Gastrocnemius medialis (tissue), 4 donors: Measurements from ENCODE around the gene IKBKE. TPM values are rescaled to one million over a fixed set of nuclear protein-coding genes. Genes with fewer than 3 reads are reported as not detected.

Experiments used
- ATAC-seq, 2 donors: fragments of 150-250 bp; one replicate each; pipeline ENCODE4 v1.9.1; 2016
- DNase-seq, 2 donors: peaks; one replicate each; pipeline ENCODE4 v3.0.0-alpha.2; 2019
- H3K27ac ChIP-seq, 4 donors: fragments of 200-600 bp; sonication (generic); 1 replicate in 1 of 4; 2 replicates in 3 of 4; pipeline ENCODE4 v1.5.1; 2016 to 2018; ENCODE audit warnings: mild to moderate bottlenecking in 2 of 4, moderate library complexity in 1 of 4
- H3K27me3 ChIP-seq, 3 donors: fragments of 200-600 bp; sonication (generic) in 2 of 3; 1 replicate in 1 of 3; 2 replicates in 2 of 3; pipeline versions ENCODE4 v1.5.1 to v1.6.0; 2016 to 2019; ENCODE audit warnings: mild to moderate bottlenecking in 1 of 3, moderate library complexity in 1 of 3
- H3K36me3 ChIP-seq, 2 donors: fragments of 200-600 bp; sonication (generic) in 1 of 2; one replicate each; pipeline ENCODE4 v1.5.1; 2017 to 2018
- H3K4me1 ChIP-seq, 2 donors: fragments of 200-600 bp; sonication (generic) in 1 of 2; one replicate each; pipeline ENCODE4 v1.5.1; 2016 to 2017; ENCODE audit warnings: mild to moderate bottlenecking in 2 of 2
- H3K4me3 ChIP-seq, 4 donors: fragments of 200-600 bp; sonication (generic) in 3 of 4; 1 replicate in 1 of 4; 2 replicates in 3 of 4; pipeline ENCODE4 v1.5.1; 2016 to 2019; ENCODE audit warnings: mild to moderate bottlenecking in 2 of 4
- H3K9me3 ChIP-seq, 3 donors: fragments of 200-600 bp; sonication (generic) in 2 of 3; 1 replicate in 1 of 3; 2 replicates in 2 of 3; pipeline ENCODE4 v1.5.1; 2016 to 2019
- POLR2A ChIP-seq, 2 donors: fragments of 450-650 bp; IDR thresholded peaks; one replicate each; pipeline ENCODE4 v1.6.1; 2017; ENCODE audit warnings: antibody characterized with exemption in 2 of 2, mild to moderate bottlenecking in 2 of 2, moderate library complexity in 2 of 2
- in situ Hi-C, 4 donors: fragments of 200-750 bp; cut with MboI; loops; one replicate each; pipeline versions ENCODE4 v1.15.0 to v1.8.0; 2017; ENCODE audit warnings: low sequenced_read_pairs in 4 of 4
- intact Hi-C: fragments of 100-400 bp; cut with DNase I; formaldehyde crosslinking; loops from one replicate; pipeline ENCODE4 v1.15.1; 2023; ENCODE audit warnings: low total_unique reads
- total RNA-seq, 4 donors: library from RNA; depleted of rRNA; stranded (reverse); fragments of >200 nt; gene quantifications; one replicate each; pipeline versions ENCODE4 v1.1.0 to v1.2.3, GENCODE V29; 2016
- TF ChIP-seq, protein P1 (sequence below), 5 experiments: fragments of 450-650 bp in 3 of 5; fragments of 200-600 bp in 2 of 5; sonication (generic) in 2 of 5; IDR thresholded peaks in 4 of 5; conservative IDR thresholded peaks in 1 of 5; 1 replicate in 4 of 5; 2 replicates in 1 of 5; pipeline ENCODE4 v1.5.1; 2016 to 2019; ENCODE audit warnings: antibody characterized with exemption in 5 of 5, mild to moderate bottlenecking in 3 of 5, moderate library complexity in 3 of 5

IKBKE gene
- total RNA-seq, 4 donors from 2014 or later = 0.81 to 1.1 (median 0.84) TPM; not detected in 1

DNA sequence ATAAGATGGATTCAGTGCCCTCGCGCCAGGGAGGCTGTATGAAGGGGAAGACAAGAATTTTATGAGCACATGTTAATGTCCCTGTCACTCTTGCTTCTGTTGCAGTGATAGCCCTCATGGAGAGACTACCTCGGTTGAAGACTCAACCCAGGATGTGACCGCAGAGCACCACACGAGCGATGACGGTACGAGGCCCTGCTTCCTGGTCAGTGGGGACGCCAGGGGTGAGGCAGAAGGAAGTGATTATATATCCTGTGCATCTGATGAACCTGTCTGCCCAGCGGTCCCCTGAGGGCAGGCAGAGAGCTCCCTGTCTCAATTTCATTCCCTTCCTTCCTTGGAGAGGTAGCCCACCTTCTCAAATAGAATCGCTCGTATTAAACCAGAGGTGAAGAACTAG is 20.0 kb upstream of the IKBKE start:
- no peak overlapping the region for H3K4me3 ChIP-seq
- TF ChIP-seq, protein P1, sequence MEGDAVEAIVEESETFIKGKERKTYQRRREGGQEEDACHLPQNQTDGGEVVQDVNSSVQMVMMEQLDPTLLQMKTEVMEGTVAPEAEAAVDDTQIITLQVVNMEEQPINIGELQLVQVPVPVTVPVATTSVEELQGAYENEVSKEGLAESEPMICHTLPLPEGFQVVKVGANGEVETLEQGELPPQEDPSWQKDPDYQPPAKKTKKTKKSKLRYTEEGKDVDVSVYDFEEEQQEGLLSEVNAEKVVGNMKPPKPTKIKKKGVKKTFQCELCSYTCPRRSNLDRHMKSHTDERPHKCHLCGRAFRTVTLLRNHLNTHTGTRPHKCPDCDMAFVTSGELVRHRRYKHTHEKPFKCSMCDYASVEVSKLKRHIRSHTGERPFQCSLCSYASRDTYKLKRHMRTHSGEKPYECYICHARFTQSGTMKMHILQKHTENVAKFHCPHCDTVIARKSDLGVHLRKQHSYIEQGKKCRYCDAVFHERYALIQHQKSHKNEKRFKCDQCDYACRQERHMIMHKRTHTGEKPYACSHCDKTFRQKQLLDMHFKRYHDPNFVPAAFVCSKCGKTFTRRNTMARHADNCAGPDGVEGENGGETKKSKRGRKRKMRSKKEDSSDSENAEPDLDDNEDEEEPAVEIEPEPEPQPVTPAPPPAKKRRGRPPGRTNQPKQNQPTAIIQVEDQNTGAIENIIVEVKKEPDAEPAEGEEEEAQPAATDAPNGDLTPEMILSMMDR (IDR thresholded peaks at IDR 0.05 in 4 of 5, conservative IDR thresholded peaks at IDR 0.05 in 1 of 5) = no peak
- TF ChIP-seq POLR2A (IDR thresholded peaks at IDR 0.05) = no peak
- no peaks in the 10 kb centered on the region for H3K9me3 ChIP-seq
- H3K27ac ChIP-seq = no peak overlapping the region
- peaks cover 7 to 9% of the 10 kb centered on the region in 2 donors for H3K4me1 ChIP-seq
- H3K27me3 ChIP-seq = no peaks in the 10 kb centered on the region
- intact Hi-C loops (no loop called here), in situ Hi-C loops (no loop called here)
- ATAC-seq (no peak), DNase-seq (no peak)
- H3K36me3 ChIP-seq = no peaks in the 10 kb centered on the region

DNA sequence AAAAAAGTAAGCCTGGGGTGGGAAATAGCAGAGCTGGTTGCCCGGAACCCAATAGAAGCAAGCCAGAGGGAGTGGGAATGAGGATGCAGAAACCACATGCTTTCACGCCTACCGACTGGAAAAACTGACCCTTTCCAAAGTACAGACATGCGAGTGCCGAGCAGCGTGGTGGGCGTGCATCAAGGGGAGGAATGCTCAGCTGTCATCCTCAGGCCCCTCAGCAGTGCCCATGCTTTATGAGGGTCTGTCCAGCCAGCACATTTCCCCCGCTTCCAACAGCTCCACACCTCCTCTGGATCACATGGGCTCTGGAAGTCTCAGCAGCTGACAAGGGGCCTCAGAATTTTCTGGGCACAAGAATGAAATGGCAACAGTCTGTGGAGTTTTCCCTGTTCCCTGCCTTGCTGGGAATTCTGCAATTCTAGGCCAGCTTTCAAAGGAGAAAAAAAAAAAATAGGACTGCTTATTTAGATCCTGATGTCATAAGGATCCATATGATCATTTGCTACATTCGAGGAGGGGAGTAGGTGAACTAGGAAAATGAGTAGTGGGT is 19.1 kb upstream of the IKBKE start:
- ATAC-seq = no peak

DNA sequence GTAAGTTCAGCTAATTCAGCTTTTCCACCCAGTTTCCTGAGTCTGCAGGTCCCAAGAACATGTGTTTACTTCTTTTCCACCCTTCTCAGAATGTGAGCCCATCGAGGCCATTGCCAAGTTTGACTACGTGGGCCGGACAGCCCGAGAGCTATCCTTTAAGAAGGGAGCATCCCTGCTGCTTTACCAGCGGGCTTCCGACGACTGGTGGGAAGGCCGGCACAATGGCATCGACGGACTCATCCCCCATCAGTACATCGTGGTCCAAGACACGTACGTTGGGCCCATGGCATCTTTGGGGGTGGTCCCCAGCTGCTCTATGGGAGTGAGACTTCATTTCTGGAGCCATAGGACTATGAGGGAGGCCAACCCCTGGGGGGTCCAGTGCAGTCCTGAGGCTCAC is 17.2 kb upstream of the IKBKE start:
- ATAC-seq = no peak
- in situ Hi-C loops (no loop called here), intact Hi-C loops (no loop called here)
- Histone ChIP-seq H3K9me3 (no peaks in the 10 kb centered on the region), H3K36me3 (no peaks in the 10 kb centered on the region), H3K27me3 (no peaks in the 10 kb centered on the region), H3K27ac (no peak overlapping the region), H3K4me1 (peaks cover 3 to 10% of the 10 kb centered on the region in 2 donors), H3K4me3 (no peak overlapping the region)
- no peak for TF ChIP-seq POLR2A (IDR thresholded peaks at IDR 0.05)
- TF ChIP-seq, protein P1 (IDR thresholded peaks at IDR 0.05 in 4 of 5, conservative IDR thresholded peaks at IDR 0.05 in 1 of 5) = no peak
- DNase-seq = no peak

More for the DNA sequence above, 19.1 kb upstream of the IKBKE start:
- peaks cover 0 to 4% of the 10 kb centered on the region in 2 donors for H3K4me1 ChIP-seq
- in situ Hi-C loops = no loop called here
- H3K27ac ChIP-seq = no peak overlapping the region
- no peak for TF ChIP-seq POLR2A (IDR thresholded peaks at IDR 0.05)
- TF ChIP-seq, protein P1 (IDR thresholded peaks at IDR 0.05 in 4 of 5, conservative IDR thresholded peaks at IDR 0.05 in 1 of 5) = no peak
- no peak overlapping the region for H3K4me3 ChIP-seq
- H3K36me3 ChIP-seq = no peaks in the 10 kb centered on the region
- H3K9me3 ChIP-seq = no peaks in the 10 kb centered on the region
- intact Hi-C loops = no loop called here
- no peaks in the 10 kb centered on the region for H3K27me3 ChIP-seq
- no peak for DNase-seq

DNA sequence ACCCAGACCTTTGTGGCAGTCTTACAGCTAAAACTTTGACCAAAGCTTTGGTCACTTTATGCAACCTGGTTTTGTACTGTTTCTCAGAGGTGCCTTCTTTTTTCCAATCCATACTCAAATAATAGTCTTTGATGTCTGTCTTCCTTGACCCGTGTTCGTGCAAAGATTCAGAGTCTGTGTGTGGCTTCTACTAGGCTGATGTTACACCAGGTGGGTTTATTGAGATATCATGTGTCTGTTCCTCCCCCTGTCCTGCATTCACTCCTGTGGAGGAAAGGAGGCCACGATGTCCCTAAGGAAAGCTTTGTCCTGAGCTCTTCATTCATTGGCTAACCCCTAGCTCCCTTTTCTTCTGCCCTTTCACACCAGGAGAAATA is 15.0 kb upstream of the IKBKE start:
- Histone ChIP-seq H3K9me3 (no peaks in the 10 kb centered on the region), H3K27me3 (no peaks in the 10 kb centered on the region), H3K27ac (no peak overlapping the region), H3K36me3 (no peaks in the 10 kb centered on the region), H3K4me1 (peaks cover 3 to 16% of the 10 kb centered on the region in 2 donors), H3K4me3 (no peak overlapping the region)
- no peak for DNase-seq
- in situ Hi-C loops (no loop called here), intact Hi-C loops (no loop called here)
- no peak for ATAC-seq
- TF ChIP-seq, protein P1 (IDR thresholded peaks at IDR 0.05 in 4 of 5, conservative IDR thresholded peaks at IDR 0.05 in 1 of 5) = no peak
- TF ChIP-seq POLR2A (IDR thresholded peaks at IDR 0.05) = no peak
